Measurements from ENCODE around the gene WIPF3.

WIPF3 gene

DNA sequence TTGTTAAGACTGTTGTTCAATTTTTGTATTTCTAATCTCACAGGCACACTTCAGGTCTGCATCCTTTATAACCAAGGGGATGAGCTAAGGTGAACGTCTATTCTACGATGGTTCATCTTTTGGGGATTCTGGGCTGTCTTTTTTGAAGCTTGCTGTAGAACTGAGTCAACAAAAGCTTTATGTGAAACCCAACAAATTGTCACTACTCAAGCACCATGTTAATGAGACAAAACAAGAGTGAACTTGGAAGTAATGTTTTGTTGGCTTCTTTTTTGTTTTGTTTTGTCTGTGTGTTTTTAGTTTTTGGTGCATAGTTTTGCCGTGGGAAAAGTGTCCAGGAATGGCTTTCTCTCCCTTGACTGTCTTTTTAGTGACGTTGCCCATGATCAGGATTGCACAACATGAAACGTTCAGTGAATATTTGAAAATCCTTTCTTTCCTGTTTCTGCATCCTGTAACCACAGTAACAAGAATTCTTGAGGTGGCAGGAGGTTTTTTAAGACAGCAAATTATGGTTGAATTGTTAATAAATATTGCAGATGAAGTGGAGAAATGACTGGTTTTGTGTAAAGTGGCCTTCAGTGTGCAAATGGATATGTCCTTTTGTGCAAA, 65.6 kb downstream of the WIPF3 start:
- TF ChIP-seq, protein P1, sequence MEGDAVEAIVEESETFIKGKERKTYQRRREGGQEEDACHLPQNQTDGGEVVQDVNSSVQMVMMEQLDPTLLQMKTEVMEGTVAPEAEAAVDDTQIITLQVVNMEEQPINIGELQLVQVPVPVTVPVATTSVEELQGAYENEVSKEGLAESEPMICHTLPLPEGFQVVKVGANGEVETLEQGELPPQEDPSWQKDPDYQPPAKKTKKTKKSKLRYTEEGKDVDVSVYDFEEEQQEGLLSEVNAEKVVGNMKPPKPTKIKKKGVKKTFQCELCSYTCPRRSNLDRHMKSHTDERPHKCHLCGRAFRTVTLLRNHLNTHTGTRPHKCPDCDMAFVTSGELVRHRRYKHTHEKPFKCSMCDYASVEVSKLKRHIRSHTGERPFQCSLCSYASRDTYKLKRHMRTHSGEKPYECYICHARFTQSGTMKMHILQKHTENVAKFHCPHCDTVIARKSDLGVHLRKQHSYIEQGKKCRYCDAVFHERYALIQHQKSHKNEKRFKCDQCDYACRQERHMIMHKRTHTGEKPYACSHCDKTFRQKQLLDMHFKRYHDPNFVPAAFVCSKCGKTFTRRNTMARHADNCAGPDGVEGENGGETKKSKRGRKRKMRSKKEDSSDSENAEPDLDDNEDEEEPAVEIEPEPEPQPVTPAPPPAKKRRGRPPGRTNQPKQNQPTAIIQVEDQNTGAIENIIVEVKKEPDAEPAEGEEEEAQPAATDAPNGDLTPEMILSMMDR (IDR thresholded peaks at IDR 0.05; ENCODE audit: low read depth, low read length, missing control alignments): no peak
- DNase-seq (ENCODE audit: extremely low read depth, low read depth): no peak
- no peak overlapping the region for H3K4me3 ChIP-seq (replicated peaks; ENCODE audit: low read depth, low read length)

DNA sequence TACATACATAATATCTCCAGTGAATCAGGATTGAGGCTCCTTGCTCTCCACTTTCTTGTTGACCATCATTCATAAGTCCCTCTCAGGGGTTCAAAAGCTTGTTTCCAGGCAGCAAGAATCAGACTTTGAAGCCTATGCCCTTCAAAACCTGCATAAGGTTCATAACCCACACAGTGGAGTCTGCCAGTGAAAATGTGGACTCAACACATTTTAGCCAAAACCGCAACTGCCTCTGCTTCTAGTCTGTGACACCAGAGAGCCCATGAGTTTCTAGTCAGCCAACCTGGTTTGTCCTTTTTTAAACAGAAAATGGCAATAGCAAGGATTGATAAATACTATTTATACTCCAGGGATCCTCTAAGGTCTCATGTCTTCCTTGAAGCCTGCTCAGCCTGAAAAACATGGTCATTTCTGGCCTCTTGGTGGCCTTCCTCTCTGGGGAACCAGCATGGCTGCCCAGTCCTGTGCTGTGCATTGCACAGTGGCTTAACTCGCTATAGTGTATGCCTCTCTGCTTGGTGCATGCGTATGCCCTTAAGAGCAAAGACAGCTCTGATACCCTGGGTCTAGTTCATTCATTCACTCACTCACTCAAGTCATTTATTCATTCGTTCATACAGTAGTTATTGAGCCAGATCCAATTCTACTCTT, 67.5 kb downstream of the WIPF3 start:
- TF ChIP-seq, protein P1 (IDR thresholded peaks at IDR 0.05; ENCODE audit: low read depth, low read length, missing control alignments): no peak
- DNase-seq (ENCODE audit: extremely low read depth, low read depth): no peak
- H3K4me3 ChIP-seq (replicated peaks; ENCODE audit: low read depth, low read length): no peak overlapping the region

DNA sequence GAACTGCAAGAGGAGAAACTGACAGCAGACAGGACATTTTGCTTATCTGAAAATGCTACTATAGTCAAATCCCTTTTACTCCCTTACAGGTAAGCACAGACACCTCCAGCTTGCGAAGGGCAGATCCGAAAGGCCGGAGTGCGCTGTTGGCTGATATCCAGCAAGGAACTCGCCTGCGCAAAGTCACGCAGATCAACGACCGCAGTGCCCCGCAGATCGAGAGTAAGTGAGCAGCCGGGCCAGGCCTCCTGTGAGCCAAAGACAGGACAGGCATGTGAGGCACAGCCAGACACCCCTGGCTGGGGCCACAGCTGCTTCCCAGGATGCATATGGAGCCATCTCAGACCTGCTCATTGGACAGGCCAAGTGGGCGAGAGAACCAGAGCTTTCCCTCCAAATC, 69.4 kb downstream of the WIPF3 start:
- TF ChIP-seq, protein P1 (IDR thresholded peaks at IDR 0.05; ENCODE audit: low read depth, low read length, missing control alignments): no peak
- H3K4me3 ChIP-seq (replicated peaks; ENCODE audit: low read depth, low read length): no peak overlapping the region
- DNase-seq (ENCODE audit: extremely low read depth, low read depth): no peak

DNA sequence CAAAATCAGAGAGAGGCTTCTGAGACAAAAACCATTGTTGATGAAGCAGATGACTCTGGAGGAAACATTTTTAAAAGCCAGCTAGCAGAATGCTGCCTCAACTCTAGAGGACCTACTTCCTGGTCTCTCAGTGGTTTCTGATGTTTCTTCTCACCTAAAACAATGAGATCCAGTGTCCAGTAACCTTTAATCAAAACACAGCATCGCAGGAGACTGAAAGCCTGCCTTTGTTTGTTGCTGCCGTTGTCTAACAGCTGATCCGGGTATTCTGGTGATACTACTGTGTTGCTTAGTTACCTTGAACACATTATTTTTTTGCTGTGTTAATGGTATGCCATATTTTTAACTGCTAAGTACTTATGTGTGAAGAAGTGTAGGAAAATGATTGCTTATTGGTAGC, 70.9 kb downstream of the WIPF3 start:
- no peak overlapping the region for H3K4me3 ChIP-seq (replicated peaks; ENCODE audit: low read depth, low read length)
- TF ChIP-seq, protein P1 (IDR thresholded peaks at IDR 0.05; ENCODE audit: low read depth, low read length, missing control alignments): no peak
- DNase-seq (ENCODE audit: extremely low read depth, low read depth): no peak

DNA sequence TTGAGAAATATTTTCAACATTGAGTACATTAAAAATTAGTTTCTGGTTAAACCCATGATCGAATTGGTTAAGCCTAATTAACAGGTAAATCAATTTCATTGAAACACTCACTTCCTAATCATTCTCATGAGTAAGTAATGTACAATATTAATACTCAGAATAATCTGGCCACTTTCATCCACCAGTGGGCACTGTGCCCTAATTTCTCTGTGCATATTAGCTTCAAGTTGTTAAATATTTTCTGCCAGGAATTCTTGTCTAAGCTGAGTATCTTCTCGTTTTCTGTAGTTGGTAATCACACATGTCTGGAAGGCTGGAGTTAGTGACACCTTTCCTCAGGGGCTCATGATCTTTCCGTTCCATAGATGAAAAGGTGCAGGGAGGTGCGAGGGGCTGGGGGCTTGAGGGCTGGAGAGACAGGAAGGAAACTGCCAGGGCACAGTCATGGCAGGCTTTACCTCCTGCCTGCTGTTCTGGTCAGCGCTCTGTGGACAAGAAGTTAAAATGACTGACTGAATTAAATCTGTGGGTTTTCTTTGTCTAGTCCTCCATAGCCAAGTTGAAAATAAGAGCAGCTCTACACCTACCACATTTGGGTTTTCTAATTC, 71.9 kb downstream of the WIPF3 start:
- DNase-seq (ENCODE audit: extremely low read depth, low read depth): peak; percentile 21

DNA sequence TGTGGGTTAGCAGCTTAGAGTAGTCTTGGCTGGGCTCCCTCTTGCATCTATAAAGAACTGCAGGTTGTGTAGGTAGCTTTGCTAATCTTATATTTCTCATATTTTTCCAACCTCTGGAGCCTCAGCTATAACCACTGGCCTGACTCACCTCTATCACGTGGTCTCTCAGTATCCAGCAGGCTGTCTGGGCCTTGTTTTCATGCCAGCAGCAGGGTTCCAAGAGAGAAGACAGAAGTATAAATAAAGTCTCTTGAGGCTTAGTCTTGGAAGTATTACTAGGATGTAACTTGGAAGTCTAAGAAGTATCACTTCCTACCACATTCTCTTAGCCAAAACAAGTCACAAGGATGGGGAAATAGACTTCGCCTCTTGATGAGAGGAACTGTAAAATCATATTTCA, 73.3 kb downstream of the WIPF3 start:
- TF ChIP-seq, protein P1 (IDR thresholded peaks at IDR 0.05; ENCODE audit: low read depth, low read length, missing control alignments): no peak
- DNase-seq (ENCODE audit: extremely low read depth, low read depth): no peak
- H3K4me3 ChIP-seq (replicated peaks; ENCODE audit: low read depth, low read length): no peak overlapping the region

More for the DNA sequence above, 71.9 kb downstream of the WIPF3 start:
- TF ChIP-seq, protein P1 (IDR thresholded peaks at IDR 0.05; ENCODE audit: low read depth, low read length, missing control alignments): peak; percentile 61
- H3K4me3 ChIP-seq (replicated peaks; ENCODE audit: low read depth, low read length): no peak overlapping the region
